H1 (cell line): Measurements from ENCODE around the gene ZNF433. TPM values are rescaled to one million over a fixed set of nuclear protein-coding genes. Genes with fewer than 3 reads are reported as not detected.

Experiments
- ASH2L ChIP-seq: fragments of 200-600, 300-600 bp; sonication (generic); IDR thresholded peaks from one replicate; pipeline ENCODE4 v1.7.1; 2017; ENCODE audit warnings: low read length
- FOSL1 ChIP-seq: IDR thresholded peaks from 2 replicates; pipeline ENCODE4 v1.6.1; 2011; ENCODE audit warnings: mild to moderate bottlenecking, low read depth, low read length, moderate library complexity; ENCODE audit not compliant: insufficient read depth
- RFX5 ChIP-seq: IDR thresholded peaks from 2 replicates; pipeline ENCODE4 v1.6.1; 2011; ENCODE audit warnings: low read depth, low read length, improper control_type of control experiment, borderline replicate concordance
- RXRA ChIP-seq: IDR thresholded peaks from 2 replicates; pipeline ENCODE4 v1.6.1; 2011; ENCODE audit warnings: low read depth, mild to moderate bottlenecking, low read length, moderate library complexity; ENCODE audit not compliant: insufficient read depth
- SIX5 ChIP-seq: IDR thresholded peaks from 2 replicates; pipeline ENCODE4 v1.6.1; 2011; ENCODE audit warnings: mild to moderate bottlenecking, low read depth, low read length
- TAF1 ChIP-seq: IDR thresholded peaks from 2 replicates; pipeline ENCODE4 v1.6.1; 2011; ENCODE audit warnings: mild to moderate bottlenecking, low read depth, low read length
- YY1 ChIP-seq: IDR thresholded peaks from 2 replicates; pipeline ENCODE4 v1.6.1; 2011; ENCODE audit warnings: low read depth, mild to moderate bottlenecking, low read length
- polyA plus RNA-seq, 7 experiments: library from polyadenylated mRNA; depleted of rRNA in 3 of 7; stranded (reverse) in 5 of 7; unstranded in 2 of 7; fragments of >200 nt in 5 of 7; fragments of 200-250 nt in 2 of 7; gene quantifications; 1 replicate in 5 of 7; 2 replicates in 1 of 7; 4 replicates in 1 of 7; pipeline versions ENCODE4 v1.2.1 to v1.2.3, GENCODE V29; 2011 to 2013; ENCODE audit warnings: missing spikeins in 2 of 7, mixed read lengths in 2 of 7
- total RNA-seq: library from RNA; stranded (reverse); fragmentation: NEBNext Ultra II Directional; extraction: Animal tissue kit (Norgen Biotek cat#: 25700); gene quantifications from 2 replicates; pipeline ENCODE4 v1.2.1, GENCODE V29; 2021
- TF ChIP-seq, protein P1 (sequence below): fragments of 300-600 bp; sonication (generic); IDR thresholded peaks from 2 replicates; pipeline ENCODE4 v1.7.1; 2012; ENCODE audit warnings: low read length, moderate library complexity, mild to moderate bottlenecking, inconsistent platforms; ENCODE audit not compliant: insufficient replicate concordance

The ZNF433 gene
- total and polyA plus RNA-seq, 2 of the 8 experiments (the other 6 are each of a cell fraction or from before 2014, with no cell fraction given) = 0.68 to 1.8 TPM

DNA sequence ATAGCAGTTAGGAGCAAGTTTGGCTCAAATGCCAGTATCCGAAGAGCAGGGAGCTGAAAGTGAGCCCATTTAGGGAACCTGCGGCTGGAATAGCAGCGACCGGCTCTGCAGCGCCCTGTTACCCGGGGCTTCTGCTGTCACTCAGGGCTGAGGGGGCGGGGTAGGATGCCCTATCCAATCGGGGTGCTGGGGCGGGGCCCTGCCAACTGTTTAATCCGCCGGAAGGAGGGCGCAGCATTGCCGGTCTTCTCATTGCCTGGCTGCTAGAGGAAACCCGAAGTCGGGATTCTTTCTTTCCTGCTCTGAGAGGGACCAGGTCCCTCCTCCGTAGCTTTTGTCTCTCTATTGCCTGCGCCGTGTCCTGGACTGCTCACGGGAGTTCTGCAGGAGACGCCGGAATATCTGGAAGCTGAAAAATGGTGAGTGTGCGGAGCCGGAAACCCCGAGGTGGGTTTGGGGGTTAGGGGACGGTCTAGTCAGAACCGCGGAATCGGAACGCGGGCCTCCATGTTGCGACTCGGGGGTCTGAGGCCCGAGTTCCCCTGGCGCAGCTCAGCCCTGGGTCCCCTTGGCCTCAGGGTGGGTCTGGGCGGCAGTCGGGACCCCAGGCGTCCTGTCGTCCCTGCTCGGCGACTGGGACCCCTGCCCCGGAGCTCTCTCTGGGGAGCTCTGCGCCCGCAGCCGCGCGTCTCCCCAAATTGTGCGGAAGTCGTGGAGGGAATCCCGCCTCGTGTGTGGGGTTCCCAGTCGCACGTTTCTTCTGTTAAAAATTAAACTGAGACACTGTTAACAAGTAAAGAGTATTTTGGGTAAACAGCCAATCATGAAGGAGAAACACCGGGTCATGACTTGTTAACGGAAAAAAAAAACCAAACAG, 47.8 kb downstream of the ZNF433 start (continued):
- TF ChIP-seq, protein P1, sequence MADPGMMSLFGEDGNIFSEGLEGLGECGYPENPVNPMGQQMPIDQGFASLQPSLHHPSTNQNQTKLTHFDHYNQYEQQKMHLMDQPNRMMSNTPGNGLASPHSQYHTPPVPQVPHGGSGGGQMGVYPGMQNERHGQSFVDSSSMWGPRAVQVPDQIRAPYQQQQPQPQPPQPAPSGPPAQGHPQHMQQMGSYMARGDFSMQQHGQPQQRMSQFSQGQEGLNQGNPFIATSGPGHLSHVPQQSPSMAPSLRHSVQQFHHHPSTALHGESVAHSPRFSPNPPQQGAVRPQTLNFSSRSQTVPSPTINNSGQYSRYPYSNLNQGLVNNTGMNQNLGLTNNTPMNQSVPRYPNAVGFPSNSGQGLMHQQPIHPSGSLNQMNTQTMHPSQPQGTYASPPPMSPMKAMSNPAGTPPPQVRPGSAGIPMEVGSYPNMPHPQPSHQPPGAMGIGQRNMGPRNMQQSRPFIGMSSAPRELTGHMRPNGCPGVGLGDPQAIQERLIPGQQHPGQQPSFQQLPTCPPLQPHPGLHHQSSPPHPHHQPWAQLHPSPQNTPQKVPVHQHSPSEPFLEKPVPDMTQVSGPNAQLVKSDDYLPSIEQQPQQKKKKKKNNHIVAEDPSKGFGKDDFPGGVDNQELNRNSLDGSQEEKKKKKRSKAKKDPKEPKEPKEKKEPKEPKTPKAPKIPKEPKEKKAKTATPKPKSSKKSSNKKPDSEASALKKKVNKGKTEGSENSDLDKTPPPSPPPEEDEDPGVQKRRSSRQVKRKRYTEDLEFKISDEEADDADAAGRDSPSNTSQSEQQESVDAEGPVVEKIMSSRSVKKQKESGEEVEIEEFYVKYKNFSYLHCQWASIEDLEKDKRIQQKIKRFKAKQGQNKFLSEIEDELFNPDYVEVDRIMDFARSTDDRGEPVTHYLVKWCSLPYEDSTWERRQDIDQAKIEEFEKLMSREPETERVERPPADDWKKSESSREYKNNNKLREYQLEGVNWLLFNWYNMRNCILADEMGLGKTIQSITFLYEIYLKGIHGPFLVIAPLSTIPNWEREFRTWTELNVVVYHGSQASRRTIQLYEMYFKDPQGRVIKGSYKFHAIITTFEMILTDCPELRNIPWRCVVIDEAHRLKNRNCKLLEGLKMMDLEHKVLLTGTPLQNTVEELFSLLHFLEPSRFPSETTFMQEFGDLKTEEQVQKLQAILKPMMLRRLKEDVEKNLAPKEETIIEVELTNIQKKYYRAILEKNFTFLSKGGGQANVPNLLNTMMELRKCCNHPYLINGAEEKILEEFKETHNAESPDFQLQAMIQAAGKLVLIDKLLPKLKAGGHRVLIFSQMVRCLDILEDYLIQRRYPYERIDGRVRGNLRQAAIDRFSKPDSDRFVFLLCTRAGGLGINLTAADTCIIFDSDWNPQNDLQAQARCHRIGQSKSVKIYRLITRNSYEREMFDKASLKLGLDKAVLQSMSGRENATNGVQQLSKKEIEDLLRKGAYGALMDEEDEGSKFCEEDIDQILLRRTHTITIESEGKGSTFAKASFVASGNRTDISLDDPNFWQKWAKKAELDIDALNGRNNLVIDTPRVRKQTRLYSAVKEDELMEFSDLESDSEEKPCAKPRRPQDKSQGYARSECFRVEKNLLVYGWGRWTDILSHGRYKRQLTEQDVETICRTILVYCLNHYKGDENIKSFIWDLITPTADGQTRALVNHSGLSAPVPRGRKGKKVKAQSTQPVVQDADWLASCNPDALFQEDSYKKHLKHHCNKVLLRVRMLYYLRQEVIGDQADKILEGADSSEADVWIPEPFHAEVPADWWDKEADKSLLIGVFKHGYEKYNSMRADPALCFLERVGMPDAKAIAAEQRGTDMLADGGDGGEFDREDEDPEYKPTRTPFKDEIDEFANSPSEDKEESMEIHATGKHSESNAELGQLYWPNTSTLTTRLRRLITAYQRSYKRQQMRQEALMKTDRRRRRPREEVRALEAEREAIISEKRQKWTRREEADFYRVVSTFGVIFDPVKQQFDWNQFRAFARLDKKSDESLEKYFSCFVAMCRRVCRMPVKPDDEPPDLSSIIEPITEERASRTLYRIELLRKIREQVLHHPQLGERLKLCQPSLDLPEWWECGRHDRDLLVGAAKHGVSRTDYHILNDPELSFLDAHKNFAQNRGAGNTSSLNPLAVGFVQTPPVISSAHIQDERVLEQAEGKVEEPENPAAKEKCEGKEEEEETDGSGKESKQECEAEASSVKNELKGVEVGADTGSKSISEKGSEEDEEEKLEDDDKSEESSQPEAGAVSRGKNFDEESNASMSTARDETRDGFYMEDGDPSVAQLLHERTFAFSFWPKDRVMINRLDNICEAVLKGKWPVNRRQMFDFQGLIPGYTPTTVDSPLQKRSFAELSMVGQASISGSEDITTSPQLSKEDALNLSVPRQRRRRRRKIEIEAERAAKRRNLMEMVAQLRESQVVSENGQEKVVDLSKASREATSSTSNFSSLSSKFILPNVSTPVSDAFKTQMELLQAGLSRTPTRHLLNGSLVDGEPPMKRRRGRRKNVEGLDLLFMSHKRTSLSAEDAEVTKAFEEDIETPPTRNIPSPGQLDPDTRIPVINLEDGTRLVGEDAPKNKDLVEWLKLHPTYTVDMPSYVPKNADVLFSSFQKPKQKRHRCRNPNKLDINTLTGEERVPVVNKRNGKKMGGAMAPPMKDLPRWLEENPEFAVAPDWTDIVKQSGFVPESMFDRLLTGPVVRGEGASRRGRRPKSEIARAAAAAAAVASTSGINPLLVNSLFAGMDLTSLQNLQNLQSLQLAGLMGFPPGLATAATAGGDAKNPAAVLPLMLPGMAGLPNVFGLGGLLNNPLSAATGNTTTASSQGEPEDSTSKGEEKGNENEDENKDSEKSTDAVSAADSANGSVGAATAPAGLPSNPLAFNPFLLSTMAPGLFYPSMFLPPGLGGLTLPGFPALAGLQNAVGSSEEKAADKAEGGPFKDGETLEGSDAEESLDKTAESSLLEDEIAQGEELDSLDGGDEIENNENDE = no peak
- TF ChIP-seq YY1 (0 out of 2 replicates have a peak, but pooled peaks have one; percentile 19), ASH2L (peak; percentile 63), RXRA (no peak), SIX5 (no peak), RFX5 (no peak), TAF1 (peak; percentile 98), FOSL1 (no peak)
